ENCODE data around the gene TIMM21.

- TF ChIP-seq TAF1 (IDR thresholded peaks at IDR 0.05; ENCODE audit: borderline replicate concordance, low read depth, low read length) = no peak
- TF ChIP-seq POLR2A (IDR thresholded peaks at IDR 0.05; ENCODE audit: low read depth, low read length) = no peak
- no peak for TF ChIP-seq POLR2AphosphoS5 (IDR thresholded peaks at IDR 0.05; ENCODE audit: low read depth, low read length)
Observed at GRCh38 chr18:74171910-74172606, 23.7 kb downstream of the TIMM21 start.
